NCI-H128 (cell line): ENCODE results near the gene AMER1.
A peak's percentile ranks its signal among the peaks of the same experiment; 100 is the strongest.
"Not testable (repeated sequence)": the region's sequence is repeated elsewhere in the genome, so short reads cannot be mapped to it uniquely, and the experiment has no call there.

Experiments
- DNase-seq: peaks from one replicate; lab custom pipeline; 2025; ENCODE audit not compliant: unreplicated experiment; lab: John Stamatoyannopoulos, UW

AMER1 gene

GRCh38 chrX:64205441-64205734 is at the start of gene AMER1:
TSS of gene AMER1 (minus strand) at chrX:64205708. CDS start at chrX:64193286, 12,422 bp downstream.
- no peak for DNase-seq

- no peak for DNase-seq
Measured at GRCh38 chrX:64230123-64230970, 24.8 kb upstream of the AMER1 start, which contains the start of gene ASB12. TSS of gene ASB12 (minus strand) at chrX:64230607. CDS start at chrX:64225650, 4,957 bp downstream.

DNA sequence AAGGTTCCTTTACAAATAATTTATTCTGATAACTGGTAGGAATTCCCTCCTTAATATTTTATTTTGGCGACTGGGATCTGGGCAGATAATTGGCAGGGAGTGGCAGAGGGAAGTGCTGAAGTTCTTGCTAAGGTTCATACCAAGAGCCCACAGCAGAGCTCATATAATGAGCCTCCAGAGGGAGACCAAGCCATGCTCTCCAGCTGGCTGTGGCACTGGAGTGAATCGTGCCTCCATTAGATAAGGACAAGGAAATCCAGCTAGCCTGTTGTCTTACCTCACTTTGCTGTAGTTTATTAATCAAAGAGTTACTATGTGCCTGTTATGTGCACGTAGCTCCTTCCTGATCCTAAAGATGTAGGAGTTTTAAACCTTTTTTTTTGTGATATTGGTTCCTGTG is 23.6 kb upstream of the AMER1 start:
- DNase-seq = no peak

GRCh38 chrX:64218023-64218422 is 12.5 kb upstream of the AMER1 start:
- DNase-seq = no peak

DNA sequence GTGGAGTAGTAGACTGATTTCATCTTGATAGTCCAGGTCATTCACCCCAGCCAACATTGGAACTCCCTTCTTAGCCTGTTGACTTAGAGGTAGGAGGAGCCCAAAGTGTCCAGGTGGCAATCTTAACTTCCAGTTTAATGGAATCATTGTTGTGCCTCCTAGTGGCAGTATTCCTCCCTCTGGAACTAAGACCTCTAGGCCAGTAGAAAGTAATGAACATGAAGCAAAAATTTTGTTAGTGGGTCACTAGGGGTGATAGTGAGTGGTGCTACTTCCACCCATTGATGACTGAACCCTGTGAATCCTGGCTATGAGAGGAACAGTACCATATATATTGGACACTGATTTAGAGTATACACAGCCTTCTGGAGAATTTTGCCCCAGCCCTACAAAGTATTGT is 8.5 kb upstream of the AMER1 start:
- DNase-seq = not testable (repeated sequence)

DNA sequence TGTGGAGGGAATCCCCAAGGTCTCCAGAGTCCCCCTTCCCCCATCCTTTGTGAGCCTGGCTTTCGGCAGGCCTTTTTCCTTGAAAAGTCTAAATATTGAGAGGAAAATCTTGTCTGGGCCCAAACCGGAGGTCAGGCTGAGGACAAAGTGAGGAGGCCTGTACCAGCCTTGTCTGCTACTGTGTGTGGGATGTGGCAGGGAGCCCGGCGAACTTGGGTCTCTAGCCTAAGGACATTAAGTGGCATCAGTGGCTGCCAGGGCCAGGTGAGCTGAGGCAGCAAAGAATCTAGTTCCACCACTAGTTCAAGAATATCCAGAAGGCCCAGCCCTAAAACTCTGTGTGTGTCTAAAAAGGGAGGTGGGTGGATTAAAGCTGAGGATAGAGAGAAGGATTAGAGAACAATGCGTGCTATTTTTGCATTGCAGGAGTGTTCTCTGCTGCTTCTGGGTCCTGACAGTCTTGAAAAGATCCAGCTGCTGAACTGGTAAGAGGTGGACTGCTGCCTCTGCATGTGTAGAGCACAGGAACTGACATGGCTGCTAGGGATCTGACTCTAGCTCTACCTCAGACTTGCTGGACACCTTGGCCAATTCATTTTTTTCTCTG is 1.2 kb upstream of the AMER1 start:
- no peak for DNase-seq

GRCh38 chrX:64205735-64206501 is 410 bp upstream of the AMER1 start:
- DNase-seq = peak; percentile 88

DNA sequence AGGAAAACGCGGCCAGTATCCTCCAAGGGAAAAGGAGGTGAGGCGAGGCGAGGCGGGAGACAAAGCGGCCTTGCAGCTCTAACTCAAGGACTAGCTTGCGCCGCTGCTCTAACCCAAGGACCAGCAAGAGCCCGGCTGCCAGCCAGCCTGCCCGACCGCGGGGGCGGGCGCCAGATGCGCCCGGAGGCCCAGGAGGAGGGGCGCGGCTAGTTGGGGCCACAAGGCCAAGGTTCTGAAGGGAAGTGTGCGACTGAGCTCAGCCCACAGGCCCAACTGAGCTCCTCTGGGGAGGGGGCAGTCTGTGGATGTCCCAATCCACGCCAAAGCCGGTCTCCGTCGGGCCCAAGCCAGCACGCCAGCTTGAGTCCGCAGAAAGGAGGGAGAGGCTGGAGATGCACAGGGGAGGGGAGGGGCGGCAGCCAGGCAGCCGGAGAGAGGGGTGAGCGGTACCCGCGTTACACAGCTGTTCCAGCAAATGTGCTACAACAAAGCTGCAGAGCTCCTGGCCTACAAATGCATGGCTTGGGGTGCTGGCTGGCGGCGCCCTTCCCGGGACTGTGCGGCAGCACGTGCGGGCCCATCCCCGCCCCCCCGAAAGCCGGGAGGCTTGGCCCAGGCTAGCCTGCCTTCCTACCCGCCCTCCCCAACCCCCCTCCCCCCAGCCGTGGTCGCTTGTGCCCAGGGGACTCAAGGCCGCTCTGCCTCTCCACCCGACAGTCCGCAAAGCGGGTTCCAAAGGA is 637 bp downstream of the AMER1 start:
- no peak for DNase-seq

DNA sequence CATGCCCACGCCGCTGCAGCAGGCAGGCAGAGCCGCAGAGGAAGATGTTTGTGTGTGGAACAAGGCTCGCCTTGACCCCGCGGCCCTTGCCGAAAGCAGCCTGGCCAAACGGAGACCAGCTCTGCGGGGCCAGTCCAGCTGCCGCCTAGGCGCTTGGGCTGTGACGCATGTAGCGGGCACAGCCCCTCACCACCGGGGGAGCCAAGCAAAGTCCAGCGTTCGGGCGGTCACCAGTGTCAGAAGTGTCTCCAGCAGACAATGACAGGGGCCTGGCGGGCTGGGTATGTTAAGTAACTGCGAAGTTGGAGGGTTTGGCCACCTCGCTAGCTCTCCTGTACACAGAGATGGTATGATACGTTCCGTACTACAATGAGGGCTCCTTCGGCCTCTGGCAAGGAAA is 1.3 kb downstream of the AMER1 start:
- no peak for DNase-seq

GRCh38 chrX:64202808-64203325 is 2.6 kb downstream of the AMER1 start:
- DNase-seq = no peak

- no peak for DNase-seq
Measured at GRCh38 chrX:64198036-64198435, 7.5 kb downstream of the AMER1 start.

GRCh38 chrX:64196606-64197005 is 8.9 kb downstream of the AMER1 start:
- no peak for DNase-seq

GRCh38 chrX:64195862-64196261 is 9.6 kb downstream of the AMER1 start:
- no peak for DNase-seq

- no peak for DNase-seq
Measured at GRCh38 chrX:64192673-64193072, 12.8 kb downstream of the AMER1 start.

DNA sequence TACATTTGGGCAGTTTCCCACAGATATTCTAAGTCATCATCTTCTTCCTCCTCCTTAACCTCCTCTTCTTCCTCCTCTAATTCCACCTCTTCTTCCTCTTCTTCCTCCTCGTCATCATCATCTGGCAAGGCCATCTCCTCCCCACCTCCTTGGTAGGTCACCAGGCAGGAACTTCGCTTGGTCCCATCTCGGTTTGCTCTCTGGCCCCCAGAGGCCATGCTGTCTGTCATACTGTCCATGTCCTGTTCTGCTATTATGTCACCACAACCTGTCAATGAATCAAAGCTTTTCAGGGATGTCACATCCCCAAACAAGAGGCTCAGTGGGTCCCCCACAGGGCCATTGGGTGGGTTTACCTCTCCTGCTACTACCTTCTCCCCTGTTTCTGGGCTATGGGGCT is 13.5 kb downstream of the AMER1 start:
- DNase-seq = no peak

- no peak for DNase-seq
Measured at GRCh38 chrX:64191281-64192010, 14.1 kb downstream of the AMER1 start.

GRCh38 chrX:64190136-64190740 is 15.3 kb downstream of the AMER1 start:
- DNase-seq = no peak

GRCh38 chrX:64188901-64189300 is 16.6 kb downstream of the AMER1 start:
- DNase-seq = no peak

DNA sequence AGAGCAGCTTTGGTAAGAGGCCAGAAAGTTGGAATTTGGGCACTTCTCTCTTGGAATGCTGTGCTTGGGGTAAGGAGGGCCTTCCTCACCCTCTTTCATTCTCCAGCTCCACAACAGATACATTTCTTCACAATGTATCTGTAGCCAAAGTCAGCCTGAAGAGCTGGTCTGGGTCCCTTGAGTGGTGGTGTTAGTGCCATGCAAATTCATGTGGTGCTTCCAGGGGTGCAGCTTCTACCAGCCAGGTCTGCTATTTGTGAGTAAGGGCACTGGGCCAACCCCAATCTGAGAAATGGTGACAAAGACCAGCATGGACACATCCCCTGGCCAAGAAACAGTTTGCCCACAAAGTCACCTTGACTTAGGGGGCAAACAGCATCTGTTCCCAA is 17.8 kb downstream of the AMER1 start:
- DNase-seq = no peak
